GM21367 (cell line): ENCODE results near the gene ANTXR1.

Experiments
- ATAC-seq: cut with Tn5 transposase; IDR thresholded peaks from one replicate; pipeline ENCODE4 v1.9.1; 2021; ENCODE audit not compliant: unreplicated experiment

Gene ANTXR1

GRCh38 chr2:69067026-69067630 lies 54.1 kb downstream of the ANTXR1 start:
- ATAC-seq = no peak

GRCh38 chr2:69067866-69068265 lies 54.9 kb downstream of the ANTXR1 start:
- no peak for ATAC-seq

- ATAC-seq = no peak
Observed at GRCh38 chr2:69070969-69071368, 58.0 kb downstream of the ANTXR1 start.

- ATAC-seq = no peak
Observed at GRCh38 chr2:69073928-69074570, 61.1 kb downstream of the ANTXR1 start.

- no peak for ATAC-seq
Observed at GRCh38 chr2:69074918-69075317, 61.9 kb downstream of the ANTXR1 start.

GRCh38 chr2:69075486-69075885 lies 62.5 kb downstream of the ANTXR1 start:
- no peak for ATAC-seq

- no peak for ATAC-seq
Observed at GRCh38 chr2:69076601-69077000, 63.6 kb downstream of the ANTXR1 start.

GRCh38 chr2:69077252-69077950 lies 64.4 kb downstream of the ANTXR1 start:
- no peak for ATAC-seq

GRCh38 chr2:69080071-69080470 lies 67.1 kb downstream of the ANTXR1 start:
- ATAC-seq = no peak

GRCh38 chr2:69081001-69081580 lies 68.1 kb downstream of the ANTXR1 start:
- ATAC-seq = no peak

GRCh38 chr2:69081757-69082156 lies 68.8 kb downstream of the ANTXR1 start:
- no peak for ATAC-seq

- ATAC-seq = no peak
Observed at GRCh38 chr2:69082430-69082997, 69.5 kb downstream of the ANTXR1 start.

- ATAC-seq = no peak
Observed at GRCh38 chr2:69083235-69083748, 70.3 kb downstream of the ANTXR1 start.

GRCh38 chr2:69084492-69084891 lies 71.5 kb downstream of the ANTXR1 start:
- no peak for ATAC-seq

- ATAC-seq = no peak
Observed at GRCh38 chr2:69086466-69086865, 73.5 kb downstream of the ANTXR1 start.

- ATAC-seq = no peak
Observed at GRCh38 chr2:69087211-69087911, 74.4 kb downstream of the ANTXR1 start.

GRCh38 chr2:69087912-69088240 lies 74.9 kb downstream of the ANTXR1 start:
- ATAC-seq = no peak

- ATAC-seq = no peak
Observed at GRCh38 chr2:69088466-69088865, 75.5 kb downstream of the ANTXR1 start.

- ATAC-seq = no peak
Observed at GRCh38 chr2:69089266-69089665, 76.3 kb downstream of the ANTXR1 start.

GRCh38 chr2:69089998-69090397 lies 77.0 kb downstream of the ANTXR1 start:
- no peak for ATAC-seq

GRCh38 chr2:69090820-69091219 lies 77.8 kb downstream of the ANTXR1 start:
- ATAC-seq = no peak
